Thoracic aorta (tissue), 2 donors: Measurements from ENCODE around the gene SV2B. TPM values are rescaled to one million over a fixed set of nuclear protein-coding genes. Genes with fewer than 3 reads are reported as not detected.

Source experiments
- ATAC-seq: fragments of 150-250 bp; one replicate; pipeline ENCODE4 v1.8.0; 2017; ENCODE audit warnings: low read depth; ENCODE audit not compliant: insufficient number of reproducible peaks, low FRiP score
- DNase-seq: peaks from one replicate; pipeline ENCODE4 v3.0.0-alpha.2; 2020; ENCODE audit warnings: low spot score
- H3K27ac ChIP-seq, 2 donors: fragments of 200-600 bp; sonication (generic); 1 replicate in 1 of 2; 2 replicates in 1 of 2; pipeline ENCODE4 v1.5.1; 2016; ENCODE audit warnings: mild to moderate bottlenecking in 2 of 2, moderate library complexity in 2 of 2
- H3K27me3 ChIP-seq: fragments of 200-600 bp; sonication (generic); replicated peaks from 2 replicates; pipeline ENCODE4 v1.6.0; 2016; ENCODE audit warnings: mild to moderate bottlenecking; ENCODE audit not compliant: insufficient read depth
- H3K36me3 ChIP-seq: fragments of 200-600 bp; sonication (generic); one replicate; pipeline ENCODE4 v1.5.1; 2016
- H3K4me1 ChIP-seq, 2 donors: fragments of 200-600 bp; sonication (generic); 1 replicate in 1 of 2; 2 replicates in 1 of 2; pipeline versions ENCODE4 v1.5.1 to v1.6.0; 2016; ENCODE audit warnings: low read depth in 2 of 2, mild to moderate bottlenecking in 1 of 2; ENCODE audit not compliant: control insufficient read depth in 1 of 2
- H3K4me3 ChIP-seq: fragments of 200-600 bp; sonication (generic); 2 replicates; pipeline ENCODE4 v1.5.1; 2016; ENCODE audit warnings: mild to moderate bottlenecking
- H3K9me3 ChIP-seq: fragments of 200-600 bp; sonication (generic); 2 replicates; pipeline ENCODE4 v1.5.1; 2016
- CTCF ChIP-seq: fragments of 200-600 bp; sonication (generic); IDR thresholded peaks from one replicate; pipeline ENCODE4 v1.5.1; 2019; ENCODE audit warnings: antibody characterized with exemption
- total RNA-seq, 2 donors: library from RNA; depleted of rRNA; stranded (reverse); fragments of >200 nt; gene quantifications; one replicate each; pipeline versions ENCODE4 v1.1.0 to v1.2.3, GENCODE V29; 2016

Gene SV2B
- total RNA-seq, 2 donors from 2014 or later = 2.6 TPM; not detected in 1

GRCh38 chr15:91153954-91154353 is 53.9 kb downstream of the SV2B start:
- Histone ChIP-seq H3K36me3 (no peaks in the 10 kb centered on the region), H3K4me3 (no peak overlapping the region), H3K4me1 (no peaks in the 10 kb centered on the region), H3K9me3 (no peaks in the 10 kb centered on the region), H3K27ac (no peak overlapping the region), H3K27me3 (no peaks in the 10 kb centered on the region)
- no peak for DNase-seq
- no peak for TF ChIP-seq CTCF
- no peak for ATAC-seq

GRCh38 chr15:91156175-91156726 is 56.2 kb downstream of the SV2B start:
- Histone ChIP-seq H3K27ac (no peak overlapping the region), H3K4me1 (no peaks in the 10 kb centered on the region), H3K4me3 (no peak overlapping the region), H3K27me3 (no peaks in the 10 kb centered on the region), H3K36me3 (no peaks in the 10 kb centered on the region), H3K9me3 (no peaks in the 10 kb centered on the region)
- no peak for TF ChIP-seq CTCF
- ATAC-seq = no peak
- no peak for DNase-seq

- Histone ChIP-seq H3K4me1 (no peaks in the 10 kb centered on the region), H3K27me3 (no peaks in the 10 kb centered on the region), H3K4me3 (no peak overlapping the region), H3K27ac (no peak overlapping the region), H3K36me3 (no peaks in the 10 kb centered on the region), H3K9me3 (no peaks in the 10 kb centered on the region)
- DNase-seq (no peak), ATAC-seq (no peak)
- no peak for TF ChIP-seq CTCF
Measured at GRCh38 chr15:91158415-91159394, 58.6 kb downstream of the SV2B start.

GRCh38 chr15:91165850-91166249 is 65.8 kb downstream of the SV2B start:
- ATAC-seq = no peak
- Histone ChIP-seq H3K9me3 (peaks cover 9% of the 10 kb centered on the region), H3K27me3 (no peaks in the 10 kb centered on the region), H3K4me1 (no peaks in the 10 kb centered on the region), H3K27ac (no peak overlapping the region), H3K4me3 (no peak overlapping the region), H3K36me3 (no peaks in the 10 kb centered on the region)
- no peak for TF ChIP-seq CTCF
- no peak for DNase-seq

GRCh38 chr15:91168457-91168856 is 68.4 kb downstream of the SV2B start:
- no peaks in the 10 kb centered on the region for H3K4me1 ChIP-seq

More at GRCh38 chr15:91168457-91168856, 68.4 kb downstream of the SV2B start:
- no peak for TF ChIP-seq CTCF
- H3K27ac ChIP-seq = no peak overlapping the region
- no peaks in the 10 kb centered on the region for H3K27me3 ChIP-seq
- no peaks in the 10 kb centered on the region for H3K36me3 ChIP-seq
- ATAC-seq = no peak
- H3K9me3 ChIP-seq = peaks cover 9% of the 10 kb centered on the region
- H3K4me3 ChIP-seq = no peak overlapping the region
- no peak for DNase-seq
